ENCODE data around the gene CHI3L2. TPM values are rescaled to one million over a fixed set of nuclear protein-coding genes. Genes with fewer than 3 reads are reported as not detected.

The CHI3L2 gene
- total and polyA plus RNA-seq, 2 donors (not counting 1 experiment from before 2014, with no cell fraction given) = 9.2 to 31.5 TPM

DNA sequence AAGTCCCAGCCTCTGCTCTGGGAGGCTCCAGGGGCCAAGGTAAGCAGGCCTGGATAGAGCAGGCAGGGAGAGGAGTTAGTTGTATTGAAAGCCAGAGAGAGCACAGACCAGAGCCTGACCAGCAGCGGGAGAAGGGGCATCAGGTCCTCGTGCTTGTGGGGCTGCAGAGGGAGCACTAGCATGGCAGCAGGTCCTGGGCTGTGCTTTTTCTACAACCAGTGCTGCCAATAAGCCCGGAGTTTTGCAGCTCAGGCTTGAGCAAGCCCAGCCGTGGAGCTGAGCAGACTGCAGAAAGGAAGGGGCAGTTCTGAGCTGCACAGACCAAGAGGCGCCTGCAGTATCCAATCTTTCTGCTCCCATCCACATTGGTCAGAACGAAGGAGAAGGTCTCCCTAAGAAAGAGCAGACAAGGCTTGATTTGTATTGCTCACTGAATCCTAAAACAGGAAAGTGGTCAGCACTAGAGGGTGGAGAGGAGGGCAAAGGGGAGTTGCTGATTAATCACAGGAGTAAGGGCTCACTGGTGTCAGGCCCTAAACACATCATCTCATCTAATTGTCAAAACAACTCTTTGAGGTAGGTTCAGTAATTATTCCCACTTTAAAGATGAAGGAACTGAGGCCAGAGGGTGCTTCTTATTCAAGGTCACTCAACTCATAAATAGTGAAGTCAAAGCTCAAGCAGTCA is 29.8 kb upstream of the CHI3L2 start:
- no peak overlapping the region for H2AFZ ChIP-seq (ENCODE audit: insufficient read depth, low read depth, low read length, poor library complexity, severe bottlenecking)
- H3K27me3 ChIP-seq (replicated peaks in 1 of 4; ENCODE audit: control extremely low read depth in 1 of 4, control insufficient read depth in 3 of 4, insufficient read depth in 4 of 4, low read length in 3 of 4) = no peaks in the 10 kb centered on the region
- H3K9ac ChIP-seq (ENCODE audit: low read length) = no peak overlapping the region
- ATAC-seq (ENCODE audit: low read depth) (peak; percentile 54), DNase-seq (peak; percentile 70)
- H3K4me1 ChIP-seq (ENCODE audit: control insufficient read depth in 2 of 2, insufficient read depth in 2 of 2, low read length in 2 of 2) = peaks cover 57 to 99% of the 10 kb centered on the region in 2 donors
- no peak overlapping the region for H3K27ac ChIP-seq (ENCODE audit: low read length in 2 of 2)
- 52% methylated on average over 5 of the region's 6 CpGs for WGBS (ENCODE audit: insufficient coverage)
- TF ChIP-seq, protein P1, sequence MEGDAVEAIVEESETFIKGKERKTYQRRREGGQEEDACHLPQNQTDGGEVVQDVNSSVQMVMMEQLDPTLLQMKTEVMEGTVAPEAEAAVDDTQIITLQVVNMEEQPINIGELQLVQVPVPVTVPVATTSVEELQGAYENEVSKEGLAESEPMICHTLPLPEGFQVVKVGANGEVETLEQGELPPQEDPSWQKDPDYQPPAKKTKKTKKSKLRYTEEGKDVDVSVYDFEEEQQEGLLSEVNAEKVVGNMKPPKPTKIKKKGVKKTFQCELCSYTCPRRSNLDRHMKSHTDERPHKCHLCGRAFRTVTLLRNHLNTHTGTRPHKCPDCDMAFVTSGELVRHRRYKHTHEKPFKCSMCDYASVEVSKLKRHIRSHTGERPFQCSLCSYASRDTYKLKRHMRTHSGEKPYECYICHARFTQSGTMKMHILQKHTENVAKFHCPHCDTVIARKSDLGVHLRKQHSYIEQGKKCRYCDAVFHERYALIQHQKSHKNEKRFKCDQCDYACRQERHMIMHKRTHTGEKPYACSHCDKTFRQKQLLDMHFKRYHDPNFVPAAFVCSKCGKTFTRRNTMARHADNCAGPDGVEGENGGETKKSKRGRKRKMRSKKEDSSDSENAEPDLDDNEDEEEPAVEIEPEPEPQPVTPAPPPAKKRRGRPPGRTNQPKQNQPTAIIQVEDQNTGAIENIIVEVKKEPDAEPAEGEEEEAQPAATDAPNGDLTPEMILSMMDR (IDR thresholded peaks at IDR 0.05) = peak; percentile 28
- no peak for TF ChIP-seq EZH2 (IDR thresholded peaks at IDR 0.05; ENCODE audit: borderline replicate concordance, insufficient read depth, low read depth, low read length, poor library complexity, severe bottlenecking)
- intact Hi-C loops (cut with micrococcal nuclease) = loop anchor here (1.0 to 5.0 kb wide), 2 partner anchors 35 to 202 kb away; no protein-coding TSS in a partner anchor
- H3K4me1 Mint-ChIP-seq = peaks cover 95% of the 10 kb centered on the region
- ChIA-PET POLR2A (interaction anchor here (7.8 kb wide), 1 partner anchor 20 kb away, joined by 138 read pairs; no protein-coding TSS in a partner anchor), CTCF (interaction anchor here (1.1 to 9.3 kb wide), 12 partner anchors 21 to 554 kb away, joined by 3 to 205 read pairs (median 4); no protein-coding TSS in a partner anchor)
- H3K9me3 ChIP-seq (ENCODE audit: control extremely low read depth in 1 of 3, control insufficient read depth in 2 of 3, insufficient read depth in 1 of 3, low read length in 2 of 3) = no peaks in the 10 kb centered on the region
- peak overlapping the region; percentile 66 for H3K4me3 Mint-ChIP-seq
- no peaks in the 10 kb centered on the region for H3K9me3 Mint-ChIP-seq (ENCODE audit: insufficient read depth)
- no peak overlapping the region for H3K4me2 ChIP-seq (replicated peaks; ENCODE audit: low read depth, low read length, poor library complexity, severe bottlenecking)
- H3K36me3 ChIP-seq (replicated peaks in 1 of 2; ENCODE audit: control extremely low read depth in 1 of 2, control insufficient read depth in 1 of 2, extremely low read depth in 1 of 2, insufficient read depth in 2 of 2, low read length in 1 of 2) = peaks cover 6 to 77% of the 10 kb centered on the region in 2 experiments
- H3K27me3 Mint-ChIP-seq = no peaks in the 10 kb centered on the region
- H3K79me2 ChIP-seq (ENCODE audit: control insufficient read depth, insufficient read depth, low read length) = peaks cover 35% of the 10 kb centered on the region
- no peaks in the 10 kb centered on the region for H4K20me1 ChIP-seq (ENCODE audit: control insufficient read depth, insufficient read depth, low read length, poor library complexity, severe bottlenecking)
- H3K4me3 ChIP-seq (ENCODE audit: control extremely low read depth in 1 of 5, extremely low read depth in 1 of 5, insufficient read depth in 1 of 5, low read depth in 2 of 5, low read length in 4 of 5) = peak overlapping the region in 1 of 5 experiments; percentile 6
- H3K27ac Mint-ChIP-seq = peak overlapping the region; percentile 84

DNA sequence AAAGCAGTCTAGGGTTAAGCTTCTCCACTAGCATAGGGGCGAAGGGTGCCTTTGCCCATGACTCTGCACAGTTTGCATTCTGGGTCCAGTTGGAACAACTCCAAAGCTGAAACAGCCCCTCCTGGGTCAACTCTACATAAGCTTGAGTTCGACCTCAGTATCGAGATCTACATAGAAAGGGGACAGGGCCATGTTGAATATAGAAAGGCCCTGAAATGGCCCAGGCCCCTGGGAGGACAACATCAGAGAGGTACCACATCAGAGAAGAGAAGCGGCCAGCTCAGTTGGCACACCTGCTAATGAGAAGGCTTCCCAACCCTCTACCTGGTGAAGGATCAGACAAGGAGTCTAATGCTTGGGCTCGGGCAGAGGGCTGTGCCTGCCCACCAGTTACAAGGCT is 28.7 kb upstream of the CHI3L2 start:
- peaks cover 44% of the 10 kb centered on the region for H3K79me2 ChIP-seq (ENCODE audit: control insufficient read depth, insufficient read depth, low read length)
- Mint-ChIP-seq H3K4me1 (peaks cover 95% of the 10 kb centered on the region), H3K27ac (peak overlapping the region; percentile 84), H3K9me3 (ENCODE audit: insufficient read depth) (no peaks in the 10 kb centered on the region), H3K4me3 (peak overlapping the region; percentile 66), H3K27me3 (no peaks in the 10 kb centered on the region)
- TF ChIP-seq, protein P1 (IDR thresholded peaks at IDR 0.05) = no peak
- TF ChIP-seq EZH2 (IDR thresholded peaks at IDR 0.05; ENCODE audit: borderline replicate concordance, insufficient read depth, low read depth, low read length, poor library complexity, severe bottlenecking) = no peak
- no peak overlapping the region for H2AFZ ChIP-seq (ENCODE audit: insufficient read depth, low read depth, low read length, poor library complexity, severe bottlenecking)
- no peaks in the 10 kb centered on the region for H3K27me3 ChIP-seq (replicated peaks in 1 of 4; ENCODE audit: control extremely low read depth in 1 of 4, control insufficient read depth in 3 of 4, insufficient read depth in 4 of 4, low read length in 3 of 4)
- ATAC-seq (ENCODE audit: low read depth) = no peak
- intact Hi-C loops (cut with micrococcal nuclease) = loop anchor here (5.0 kb wide), 1 partner anchor 33 kb away; no protein-coding TSS in a partner anchor
- H3K36me3 ChIP-seq (replicated peaks in 1 of 2; ENCODE audit: control extremely low read depth in 1 of 2, control insufficient read depth in 1 of 2, extremely low read depth in 1 of 2, insufficient read depth in 2 of 2, low read length in 1 of 2) = peaks cover 6 to 66% of the 10 kb centered on the region in 2 experiments
- DNase-seq = no peak
- POLR2A ChIA-PET = interaction anchor here (0.6 to 7.8 kb wide), 2 partner anchors 19 to 326 kb away, joined by 3 to 138 read pairs; no protein-coding TSS in a partner anchor
- no peak overlapping the region for H3K4me2 ChIP-seq (replicated peaks; ENCODE audit: low read depth, low read length, poor library complexity, severe bottlenecking)
- peak overlapping the region in 1 of 5 experiments; percentile 2 for H3K4me3 ChIP-seq (ENCODE audit: control extremely low read depth in 1 of 5, extremely low read depth in 1 of 5, insufficient read depth in 1 of 5, low read depth in 2 of 5, low read length in 4 of 5)
- H3K9ac ChIP-seq (ENCODE audit: low read length) = no peak overlapping the region
- 72% methylated on average over 4 of the region's 5 CpGs for WGBS (ENCODE audit: insufficient coverage)
- H3K27ac ChIP-seq (ENCODE audit: low read length in 2 of 2) = peak overlapping the region in 1 of 2 donors; percentile 32
- CTCF ChIA-PET = interaction anchor here (1.1 to 9.3 kb wide), 10 partner anchors 20 to 552 kb away, joined by 3 to 205 read pairs (median 4); no protein-coding TSS in a partner anchor
- H3K9me3 ChIP-seq (ENCODE audit: control extremely low read depth in 1 of 3, control insufficient read depth in 2 of 3, insufficient read depth in 1 of 3, low read length in 2 of 3) = no peaks in the 10 kb centered on the region
- H3K4me1 ChIP-seq (ENCODE audit: control insufficient read depth in 2 of 2, insufficient read depth in 2 of 2, low read length in 2 of 2) = peaks cover 53 to 97% of the 10 kb centered on the region in 2 donors
- H4K20me1 ChIP-seq (ENCODE audit: control insufficient read depth, insufficient read depth, low read length, poor library complexity, severe bottlenecking) = no peaks in the 10 kb centered on the region

Measured in B cell (primary cell).